HG02798 (cell line): ENCODE results near the gene FYN.

Experiments
- ATAC-seq: cut with Tn5 transposase; IDR thresholded peaks from one replicate; pipeline ENCODE4 v1.9.1; 2021; ENCODE audit warnings: mild to moderate bottlenecking; ENCODE audit not compliant: unreplicated experiment, poor library complexity

Gene FYN

GRCh38 chr6:111857674-111858337, 15.4 kb downstream of the FYN start:
- ATAC-seq = no peak

DNA sequence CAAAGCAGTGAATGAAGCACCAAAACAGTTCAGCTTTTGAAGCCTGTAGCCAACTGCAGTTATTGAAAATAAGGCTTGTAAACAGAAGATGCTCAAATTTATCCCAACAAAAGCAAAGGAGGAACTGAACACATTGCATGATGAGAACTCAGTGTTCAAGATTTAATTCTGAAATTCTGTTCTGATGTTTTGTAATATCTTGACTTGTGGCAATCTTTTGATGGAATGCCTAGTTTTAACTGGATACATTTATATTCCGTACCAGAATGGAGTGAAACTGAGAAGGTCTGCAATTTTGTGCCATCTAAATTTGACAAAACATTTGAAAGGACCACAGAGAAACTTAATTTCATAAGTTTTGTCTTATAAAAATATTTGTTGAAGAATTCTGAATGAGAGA, 17.5 kb downstream of the FYN start:
- ATAC-seq = no peak

DNA sequence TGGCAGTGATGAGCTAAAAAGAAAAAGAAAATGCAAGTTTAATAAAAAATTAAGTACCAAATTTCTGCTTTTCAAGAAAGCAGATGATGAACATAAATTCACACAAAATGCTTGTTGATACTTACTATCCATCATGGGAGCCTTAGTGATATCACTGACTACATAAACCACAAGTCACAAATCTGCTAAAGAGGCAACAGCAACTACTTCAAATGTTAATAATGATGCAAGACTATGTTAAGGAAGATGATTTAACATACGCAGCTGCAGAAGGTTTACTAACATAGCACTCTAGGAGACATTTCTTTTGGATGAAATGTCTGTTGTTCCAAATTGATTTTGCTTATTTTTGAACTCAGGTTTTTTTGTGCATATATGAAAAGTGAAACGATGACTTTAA, 18.6 kb downstream of the FYN start:
- no peak for ATAC-seq

- ATAC-seq = no peak
These were observed 20.5 kb downstream of the FYN start for GRCh38 chr6:111852725-111853124.

- ATAC-seq = peak; percentile 46
These were observed 22.8 kb downstream of the FYN start for GRCh38 chr6:111850295-111850937.

DNA sequence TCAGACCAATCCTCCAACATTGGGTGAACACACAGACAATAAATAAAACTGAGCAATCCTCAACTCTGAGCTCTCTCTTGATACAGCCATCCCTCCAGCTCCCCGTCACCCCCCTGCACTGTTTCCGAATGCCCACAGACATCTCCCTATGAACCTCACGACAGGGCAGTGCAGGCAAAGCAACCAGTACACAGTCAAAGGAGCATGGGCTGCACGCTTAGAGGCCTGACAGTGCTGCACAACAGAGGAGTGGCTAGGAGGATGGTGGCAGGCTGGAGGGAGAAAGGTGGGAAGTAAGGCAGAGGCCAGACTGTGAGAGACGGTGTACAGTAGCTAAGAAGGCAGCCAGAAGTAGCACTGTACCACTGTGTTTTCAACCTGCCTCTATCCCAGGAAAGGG, 24.0 kb downstream of the FYN start:
- ATAC-seq = no peak

DNA sequence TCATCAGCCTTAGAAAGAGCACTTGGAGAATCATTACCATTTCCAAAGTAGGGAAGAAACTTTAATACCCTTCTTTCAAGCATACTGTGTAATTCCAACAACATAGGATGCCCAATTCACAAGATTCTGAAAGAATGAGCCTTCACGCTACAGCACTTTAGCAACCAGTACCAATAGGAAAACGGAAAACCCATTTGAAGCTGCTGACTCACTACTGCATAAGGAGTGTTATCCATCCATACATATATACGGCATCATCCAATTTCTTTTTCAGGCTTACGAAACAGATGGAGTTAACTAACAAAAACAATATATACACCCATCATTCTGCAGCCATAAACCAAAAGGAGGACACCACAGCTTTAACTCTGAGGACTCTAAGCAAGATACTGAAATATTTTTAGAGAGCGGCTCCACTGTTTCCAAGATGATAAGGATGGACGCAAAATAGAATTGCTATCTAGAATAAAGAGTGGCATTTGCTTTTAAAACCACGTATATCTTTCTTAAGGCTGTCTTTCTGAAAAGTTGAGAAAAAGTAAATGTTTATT, 24.9 kb downstream of the FYN start:
- no peak for ATAC-seq

DNA sequence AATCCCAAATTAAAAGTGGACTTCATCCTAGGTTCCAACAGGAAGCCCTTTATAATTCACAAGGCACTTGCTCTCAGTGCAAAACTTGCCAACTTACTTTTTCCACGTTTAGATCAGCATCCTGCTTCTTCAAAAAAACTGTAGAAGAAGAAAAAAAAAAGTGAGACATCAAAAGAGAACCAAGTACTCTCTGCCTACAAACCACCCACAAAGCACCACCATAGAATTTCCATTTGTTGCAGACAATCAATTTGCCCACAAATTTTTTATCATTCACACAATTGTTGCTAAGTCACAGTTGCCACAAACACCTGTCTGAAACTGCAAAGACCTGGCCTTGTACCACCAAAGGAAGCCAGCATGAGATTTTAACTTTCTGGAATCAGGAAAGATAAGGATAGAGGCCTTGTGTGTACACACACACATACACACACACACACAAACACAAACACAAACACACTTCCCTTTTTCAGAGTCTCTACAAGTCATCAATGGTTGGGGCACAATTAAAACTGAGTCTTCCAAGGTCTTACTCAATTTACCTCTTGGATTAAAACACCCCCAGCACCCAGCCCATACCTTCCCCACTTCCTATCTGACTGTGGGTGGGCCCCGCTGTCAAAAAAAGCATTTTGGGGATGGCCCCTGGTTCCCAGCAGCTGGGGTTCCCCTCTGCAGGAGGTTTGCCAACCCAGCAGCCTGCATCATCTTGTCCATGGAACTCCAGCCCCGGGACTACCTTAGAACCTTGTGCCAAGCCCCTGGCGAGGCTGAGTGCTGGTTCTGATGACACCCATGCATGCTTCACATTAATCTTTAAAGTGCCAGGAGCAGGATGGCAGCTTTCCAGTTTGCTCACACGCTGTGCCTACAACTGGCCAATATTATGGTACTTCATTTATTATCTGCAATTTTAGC, 26.5 kb downstream of the FYN start:
- no peak for ATAC-seq

- no peak for ATAC-seq
These were observed 27.2 kb downstream of the FYN start for GRCh38 chr6:111846066-111846465.

DNA sequence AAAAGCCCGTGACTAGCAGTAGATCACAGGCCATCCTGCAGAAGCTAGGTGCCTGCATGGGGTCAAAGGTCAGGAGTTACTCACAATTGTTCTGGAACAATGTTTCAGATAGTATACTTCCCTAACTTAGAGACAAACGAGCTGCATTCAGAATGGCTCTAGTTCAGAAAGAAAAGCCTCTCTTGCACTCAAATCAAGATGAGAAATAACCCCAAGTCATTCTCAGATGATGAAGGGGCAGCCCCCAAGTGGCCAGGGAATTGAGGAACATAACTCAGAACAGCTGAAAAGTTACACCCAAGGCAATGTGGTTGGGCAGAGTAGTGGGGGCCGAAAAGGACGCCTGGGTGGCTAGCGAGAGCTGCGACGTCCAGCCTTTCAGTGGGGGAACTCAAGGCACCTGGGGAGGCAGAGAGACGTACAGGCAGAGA, 27.8 kb downstream of the FYN start:
- peak; percentile 75 for ATAC-seq

DNA sequence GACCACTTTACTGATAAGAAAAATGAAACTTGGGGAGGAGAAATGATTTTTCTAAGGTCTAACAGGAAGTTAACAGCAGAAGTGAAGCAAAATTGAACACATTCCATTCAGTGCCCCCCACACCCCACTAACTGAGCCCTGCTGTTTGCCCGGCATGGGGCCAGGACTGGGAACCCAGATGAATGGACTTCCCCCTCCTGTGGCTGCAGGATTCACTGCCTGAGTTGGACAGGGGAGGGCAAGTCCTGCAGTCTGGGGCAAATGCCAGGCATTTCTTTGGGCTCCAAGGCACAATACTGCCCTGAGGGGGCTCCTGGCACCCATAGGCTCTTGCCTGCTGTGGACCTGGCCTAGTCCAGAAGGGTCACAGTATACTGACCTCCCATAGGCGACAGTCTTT, 28.3 kb downstream of the FYN start:
- no peak for ATAC-seq

DNA sequence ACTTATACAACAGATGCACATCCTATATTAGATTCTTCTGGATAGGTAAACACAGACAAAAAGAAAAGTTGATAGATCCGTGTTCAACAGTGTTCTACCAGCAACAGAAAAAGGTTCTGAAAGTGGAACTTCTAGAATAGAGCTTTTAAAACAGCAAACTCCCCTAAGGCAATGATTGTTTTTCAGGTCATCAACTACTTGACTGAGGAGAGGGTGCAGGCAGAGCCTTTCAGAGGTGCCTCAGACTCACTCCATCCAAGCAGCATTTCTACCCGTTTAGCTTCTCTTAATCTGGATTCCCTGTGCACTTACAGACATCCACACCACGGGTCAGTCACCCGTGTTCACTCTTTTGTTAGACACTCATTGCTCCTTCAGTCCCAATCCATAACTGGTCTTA, 28.9 kb downstream of the FYN start:
- ATAC-seq = peak; percentile 50

DNA sequence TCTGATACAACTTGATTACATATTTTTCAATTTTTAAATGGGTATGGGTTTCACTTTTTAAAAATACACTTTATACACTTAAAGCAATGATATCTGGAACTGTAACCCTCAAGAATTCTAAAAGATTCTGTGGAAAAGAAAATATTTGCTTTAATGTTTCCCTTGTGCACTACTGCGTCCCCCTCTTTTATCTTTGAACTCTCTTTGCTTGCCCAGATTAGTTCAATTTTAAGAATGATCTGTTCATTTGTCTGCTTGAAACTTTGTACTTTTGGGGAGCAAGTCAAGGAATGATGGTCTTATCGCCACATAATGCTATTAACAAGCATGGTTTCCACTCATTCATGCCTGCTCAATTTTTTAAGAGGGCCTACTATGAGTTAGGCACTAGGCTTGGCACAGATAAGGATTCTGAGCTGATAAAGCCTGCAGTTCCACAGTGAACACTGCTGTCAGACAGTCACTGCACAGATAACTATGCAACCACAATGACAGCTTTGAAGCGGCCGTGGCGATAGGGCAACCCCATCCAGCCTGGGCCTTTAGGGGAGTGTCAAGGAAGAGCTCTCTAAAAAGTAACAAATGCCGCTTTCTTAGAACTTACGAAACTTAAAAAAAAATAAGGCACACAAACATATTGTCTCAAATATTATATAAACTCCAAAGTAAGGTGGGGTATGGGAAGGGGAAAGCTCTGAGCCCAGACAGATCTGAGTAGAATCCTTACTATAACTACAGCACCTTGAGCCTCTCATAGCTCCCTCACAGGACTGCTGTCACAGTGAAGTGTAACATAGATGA, 29.7 kb downstream of the FYN start:
- ATAC-seq = no peak

DNA sequence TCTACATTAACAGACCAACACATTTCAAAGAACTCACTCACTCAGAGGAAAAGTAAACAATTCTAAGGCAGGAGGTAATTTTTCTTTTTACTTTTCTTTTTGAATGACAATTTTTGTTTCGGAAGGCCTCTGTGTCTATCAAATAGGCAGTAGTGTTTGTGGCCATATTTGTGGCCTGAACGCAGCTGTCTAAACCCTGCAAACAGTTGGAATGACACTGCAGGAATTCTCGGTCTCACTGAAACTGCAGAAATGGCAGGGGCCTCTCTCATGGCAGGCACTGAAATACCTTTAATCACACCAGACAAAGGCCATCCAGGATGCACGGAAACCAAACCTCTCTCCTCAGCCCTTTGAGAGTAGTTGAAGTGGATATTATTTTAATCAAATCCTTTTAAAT, 30.4 kb downstream of the FYN start:
- ATAC-seq = no peak

- no peak for ATAC-seq
These were observed 30.9 kb downstream of the FYN start for GRCh38 chr6:111842271-111842822.

- no peak for ATAC-seq
These were observed 31.4 kb downstream of the FYN start for GRCh38 chr6:111841822-111842221.

DNA sequence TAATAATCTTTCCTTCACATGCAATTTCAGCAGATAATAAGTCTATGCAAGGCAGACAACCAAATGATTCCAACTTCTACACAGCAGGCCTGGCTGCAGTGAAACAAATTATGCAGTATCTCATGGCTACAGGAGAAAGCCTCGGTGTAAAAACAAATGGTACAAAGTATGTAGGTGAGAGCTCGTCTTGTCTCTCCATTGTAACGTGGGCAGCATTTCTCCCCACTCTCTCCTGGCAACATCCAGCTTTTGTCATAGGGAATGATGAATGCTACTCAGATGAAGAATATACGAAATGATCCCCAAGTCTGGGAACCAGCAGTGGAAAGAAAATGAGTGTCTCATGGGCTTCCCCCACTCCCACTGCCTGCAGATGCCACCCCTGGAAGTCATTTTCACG, 32.4 kb downstream of the FYN start:
- ATAC-seq = no peak

- no peak for ATAC-seq
These were observed 34.3 kb downstream of the FYN start for GRCh38 chr6:111838749-111839484.
